ENCODE results near the gene TLR10. TPM values are rescaled to one million over a fixed set of nuclear protein-coding genes. Genes with fewer than 3 reads are reported as not detected.

Gene TLR10
- total RNA-seq, 1 experiment from 2014 or later = not detected

DNA sequence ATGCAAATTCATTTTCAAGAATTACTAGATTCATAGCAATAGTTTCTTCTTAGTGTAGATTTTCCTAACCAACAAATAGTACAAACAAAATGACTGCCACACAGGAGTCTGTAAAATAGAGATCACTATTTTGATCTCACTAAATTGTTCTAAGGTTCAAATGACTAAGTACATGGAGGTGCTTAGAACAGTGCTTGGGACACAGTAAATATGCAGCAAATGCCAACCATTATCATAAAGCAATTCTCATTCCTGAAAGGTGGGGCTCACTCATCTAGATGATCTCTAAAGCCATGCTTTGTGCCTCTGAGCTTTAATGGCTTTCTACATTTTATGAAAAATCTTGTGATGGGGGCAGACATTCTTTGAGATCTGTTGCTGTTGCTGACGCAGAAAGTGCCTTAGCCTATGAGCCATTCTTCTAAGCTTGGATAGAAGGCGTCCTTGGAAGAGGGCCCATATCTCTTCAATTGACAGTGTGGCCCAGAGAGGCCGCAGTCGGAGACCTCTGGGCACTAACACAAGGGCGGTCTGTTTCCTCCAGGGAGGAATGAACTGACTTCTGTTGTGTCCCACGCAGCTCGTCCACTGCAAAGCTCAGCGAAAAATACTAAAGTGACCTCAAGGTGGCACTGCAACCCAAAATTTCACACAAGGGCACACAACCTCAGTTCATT is 23.5 kb downstream of the TLR10 start:
- TF ChIP-seq CTCF (conservative IDR thresholded peaks at IDR 0.05) = peak; percentile 86
- TF ChIP-seq EZH2 (IDR thresholded peaks at IDR 0.05; ENCODE audit: low read depth) = no peak
- Histone ChIP-seq H3F3A (ENCODE audit: insufficient read depth, low read depth) (0 out of 2 replicates have a peak, but pooled peaks cover 3% of the 10 kb centered on the region), H3K79me2 (ENCODE audit: low read depth) (no peaks in the 10 kb centered on the region), H3K4me1 (replicated peaks; ENCODE audit: insufficient read depth) (no peaks in the 10 kb centered on the region), H4K20me1 (ENCODE audit: insufficient read depth) (no peaks in the 10 kb centered on the region), H3K27ac (no peak overlapping the region), H3K4me3 (no peak overlapping the region), H3K27me3 (ENCODE audit: insufficient read depth, low read depth) (no peaks in the 10 kb centered on the region), H3K36me3 (ENCODE audit: low read depth) (no peaks in the 10 kb centered on the region), H2AFZ (peak overlapping the region; percentile 20; the same call in 1 of the 2 replicates), H3K4me2 (peak overlapping the region; percentile 42; the same call in 1 of the 2 replicates), H3K9me2 (ENCODE audit: insufficient read depth) (no peaks in the 10 kb centered on the region), H3K9me3 (ENCODE audit: insufficient read depth, low read depth) (no peaks in the 10 kb centered on the region)
- peak in 1 of 2 experiments; percentile 36 for DNase-seq
- intact Hi-C loops (cut with micrococcal nuclease; ENCODE audit: unreplicated experiment) = loop anchor here (1.0 to 10.0 kb wide), 5 partner anchors 46 to 1216 kb away; partner anchors contain the start of genes LIAS, PDS5A, RPL9 and TLR1
- POLR2A ChIA-PET (ENCODE audit: unreplicated experiment) = interaction anchor here (0.6 to 0.7 kb wide), 3 partner anchors 13 to 730 kb away, joined by 3 to 5 read pairs (median 3); no protein-coding TSS in a partner anchor
- CTCF ChIA-PET = interaction anchor here (0.5 to 3.2 kb wide), 7 partner anchors 23 to 579 kb away, joined by 3 to 23 read pairs (median 5); partner anchors contain the start of genes TLR1 and TLR10
- no TSS peak for BruUV-seq (replicated peaks)

DNA sequence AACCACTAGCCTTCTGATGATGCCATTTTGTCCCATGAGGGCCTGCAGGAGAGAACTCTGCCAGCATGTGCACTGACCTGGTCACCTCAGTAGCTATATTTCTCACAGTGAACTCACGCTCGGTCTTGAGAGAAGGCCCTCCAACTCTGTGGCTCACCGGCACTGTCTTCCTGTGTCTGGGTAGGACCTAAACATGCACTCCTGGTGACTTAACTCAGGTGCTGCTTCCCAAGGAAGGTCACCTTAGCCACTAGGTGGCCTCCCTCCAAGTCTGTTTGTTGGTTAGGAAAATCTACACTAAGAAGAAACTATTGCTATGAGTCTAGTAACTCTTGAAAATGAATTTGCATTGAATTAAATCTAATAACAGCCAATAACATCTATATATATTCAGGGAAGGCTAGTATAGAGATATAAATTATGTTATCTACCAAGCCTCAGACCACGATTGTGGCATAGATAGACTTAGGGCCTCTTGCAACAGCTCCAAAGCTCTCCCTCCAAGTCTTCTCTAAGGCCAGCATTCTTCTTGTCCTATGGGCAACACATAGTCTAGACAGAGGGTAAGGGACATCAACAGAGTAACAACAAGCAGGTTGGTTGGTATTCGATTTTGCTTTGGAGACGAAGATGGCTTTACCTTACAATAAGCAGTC is 24.7 kb downstream of the TLR10 start:
- Histone ChIP-seq H3K4me1 (replicated peaks; ENCODE audit: insufficient read depth) (peaks cover 6% of the 10 kb centered on the region; the same call in 1 of the 2 replicates), H3K36me3 (ENCODE audit: low read depth) (no peaks in the 10 kb centered on the region), H3K9me2 (ENCODE audit: insufficient read depth) (no peaks in the 10 kb centered on the region), H3F3A (ENCODE audit: insufficient read depth, low read depth) (0 out of 2 replicates have a peak, but pooled peaks cover 3% of the 10 kb centered on the region), H4K20me1 (ENCODE audit: insufficient read depth) (no peaks in the 10 kb centered on the region), H3K9me3 (ENCODE audit: insufficient read depth, low read depth) (no peaks in the 10 kb centered on the region), H3K27ac (no peak overlapping the region), H3K27me3 (ENCODE audit: insufficient read depth, low read depth) (no peaks in the 10 kb centered on the region), H2AFZ (no peak overlapping the region), H3K4me3 (no peak overlapping the region), H3K4me2 (no peak overlapping the region), H3K79me2 (ENCODE audit: low read depth) (no peaks in the 10 kb centered on the region)
- no TSS peak for BruUV-seq (replicated peaks)
- intact Hi-C loops (cut with micrococcal nuclease; ENCODE audit: unreplicated experiment) = loop anchor here (2.0 to 10.0 kb wide), 3 partner anchors 47 to 1217 kb away; partner anchors contain the start of genes LIAS, PDS5A, RPL9 and TLR1
- ChIA-PET CTCF (interaction anchor here (0.9 to 3.2 kb wide), 3 partner anchors 61 to 145 kb away, joined by 4 to 23 read pairs (median 7); no protein-coding TSS in a partner anchor), POLR2A (ENCODE audit: unreplicated experiment) (no interaction called here)
- DNase-seq = peak in 1 of 2 experiments; percentile 20
- TF ChIP-seq CTCF (conservative IDR thresholded peaks at IDR 0.05) (peak; percentile 64), EZH2 (IDR thresholded peaks at IDR 0.05; ENCODE audit: low read depth) (no peak)

- H3K27ac ChIP-seq = peak overlapping the region; percentile 71
- TF ChIP-seq CTCF (conservative IDR thresholded peaks at IDR 0.05) (no peak), EZH2 (IDR thresholded peaks at IDR 0.05; ENCODE audit: low read depth) (no peak)
- no peaks in the 10 kb centered on the region for H3K79me2 ChIP-seq (ENCODE audit: low read depth)
- H2AFZ ChIP-seq = no peak overlapping the region
- H3K4me1 ChIP-seq (replicated peaks; ENCODE audit: insufficient read depth) = peaks cover 32% of the 10 kb centered on the region
- H3K9me2 ChIP-seq (ENCODE audit: insufficient read depth) = no peaks in the 10 kb centered on the region
- no peaks in the 10 kb centered on the region for H3K36me3 ChIP-seq (ENCODE audit: low read depth)
- POLR2A ChIA-PET (ENCODE audit: unreplicated experiment) = no interaction called here
- H4K20me1 ChIP-seq (ENCODE audit: insufficient read depth) = no peaks in the 10 kb centered on the region
- H3K9me3 ChIP-seq (ENCODE audit: insufficient read depth, low read depth) = 0 out of 2 replicates have a peak, but pooled peaks cover 4% of the 10 kb centered on the region
- no peak overlapping the region for H3K4me3 ChIP-seq
- peaks cover 16% of the 10 kb centered on the region; the same call in 1 of the 2 replicates for H3F3A ChIP-seq (ENCODE audit: insufficient read depth, low read depth)
- BruUV-seq (replicated peaks) = no TSS peak
- peak overlapping the region; percentile 49 for H3K4me2 ChIP-seq
- CTCF ChIA-PET = no interaction called here
- peak; percentile 89 to 91 for DNase-seq
- H3K27me3 ChIP-seq (ENCODE audit: insufficient read depth, low read depth) = no peaks in the 10 kb centered on the region
- intact Hi-C loops (cut with micrococcal nuclease; ENCODE audit: unreplicated experiment) = loop anchor here (2.0 to 10.0 kb wide), 2 partner anchors 430 to 1222 kb away; partner anchors contain the start of genes PDS5A and WDR19
Observed at GRCh38 chr4:38752941-38753806, 29.6 kb downstream of the TLR10 start.
